Stimulated activated CD8-positive, alpha-beta memory T cell treated with anti-CD3 and anti-CD28 coated beads, Interleukin-15, amount 100 ng/mL, for 24 hours (primary cell): ENCODE data around the gene SHC4.
"Not testable (repeated sequence)": the region's sequence is repeated elsewhere in the genome, so short reads cannot be mapped to it uniquely, and the experiment has no call there.

Source experiments
- DNase-seq: peaks from one replicate; pipeline ENCODE4 v3.0.0-alpha.2; 2020; ENCODE audit warnings: low read depth

Gene SHC4

DNA sequence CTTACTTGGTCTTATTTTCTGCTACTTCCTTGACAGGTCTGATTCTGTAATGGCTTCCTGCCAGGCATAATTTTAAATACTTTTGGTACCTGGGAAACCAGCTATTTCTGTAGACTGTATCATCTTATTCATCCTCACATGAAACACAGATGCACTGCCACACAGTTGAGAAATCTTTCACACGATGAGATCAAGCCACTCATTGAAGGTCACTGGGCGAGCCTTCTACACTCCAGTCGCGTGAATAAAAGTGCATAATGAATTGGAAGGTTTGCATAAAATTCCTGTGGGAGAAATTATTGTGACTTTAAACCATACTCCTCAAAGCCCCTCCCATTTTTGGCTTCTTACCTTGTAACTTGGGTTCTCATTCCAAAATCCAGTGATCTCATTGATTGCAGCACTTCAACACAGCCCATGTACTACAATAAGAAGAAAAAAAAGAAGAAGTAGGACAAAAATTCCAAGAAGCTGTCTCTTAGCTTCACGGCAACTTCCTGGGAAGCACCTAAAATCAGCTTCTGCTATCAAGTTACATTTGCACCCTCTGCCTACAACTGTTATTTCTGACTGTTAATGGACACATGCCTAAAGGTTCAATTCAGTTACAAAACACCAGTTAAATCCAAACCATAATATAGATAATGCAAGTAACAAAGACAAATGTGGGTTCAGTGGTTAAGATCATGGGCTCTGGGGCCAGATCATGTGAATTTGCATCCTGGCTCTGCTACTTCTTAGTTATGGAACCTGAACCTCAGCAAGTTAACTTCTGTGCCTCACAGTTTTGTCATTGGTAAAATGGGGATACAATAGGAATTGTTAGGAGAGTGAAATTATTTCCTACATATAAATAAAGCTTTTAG lies 39.0 kb downstream of the SHC4 start:
- no peak for DNase-seq

DNA sequence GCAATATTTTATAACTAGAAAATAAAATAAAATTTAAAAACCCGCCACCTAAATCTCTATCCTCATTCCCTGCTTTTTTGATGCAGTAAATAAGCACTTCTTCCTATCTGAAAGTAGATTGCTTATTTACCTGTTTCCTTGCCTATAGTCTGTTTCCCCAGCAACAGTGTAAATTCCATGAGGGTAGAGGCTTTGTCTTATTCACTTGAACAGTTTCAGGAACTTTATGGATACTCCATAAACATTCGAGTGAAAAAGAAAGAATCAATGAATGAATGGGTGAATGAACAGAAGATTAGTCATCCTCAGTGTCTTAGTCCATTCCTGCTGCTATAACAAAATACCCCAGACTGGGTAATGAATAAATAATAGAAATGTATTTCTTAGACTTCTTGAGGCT lies 41.7 kb downstream of the SHC4 start:
- no peak for DNase-seq

DNA sequence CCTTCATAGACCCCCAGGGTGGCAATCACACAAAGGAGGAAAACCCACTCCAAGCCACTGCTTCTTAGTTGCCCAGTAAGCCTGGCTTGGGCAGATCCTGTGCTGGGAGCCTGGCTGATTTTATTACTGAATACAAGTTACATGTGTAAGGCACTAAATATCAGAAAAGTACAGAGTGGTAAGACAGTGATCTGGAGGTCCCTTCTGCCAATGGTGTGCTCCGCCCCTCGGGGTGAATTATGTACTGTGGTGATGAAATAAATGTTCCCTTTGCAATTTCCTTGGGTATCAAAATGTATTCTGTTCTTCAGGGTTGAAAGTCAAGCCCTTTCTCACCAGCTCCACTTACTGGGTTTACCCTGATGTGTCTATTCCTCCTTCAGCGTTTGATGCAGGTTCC lies 47.0 kb downstream of the SHC4 start:
- no peak for DNase-seq

DNA sequence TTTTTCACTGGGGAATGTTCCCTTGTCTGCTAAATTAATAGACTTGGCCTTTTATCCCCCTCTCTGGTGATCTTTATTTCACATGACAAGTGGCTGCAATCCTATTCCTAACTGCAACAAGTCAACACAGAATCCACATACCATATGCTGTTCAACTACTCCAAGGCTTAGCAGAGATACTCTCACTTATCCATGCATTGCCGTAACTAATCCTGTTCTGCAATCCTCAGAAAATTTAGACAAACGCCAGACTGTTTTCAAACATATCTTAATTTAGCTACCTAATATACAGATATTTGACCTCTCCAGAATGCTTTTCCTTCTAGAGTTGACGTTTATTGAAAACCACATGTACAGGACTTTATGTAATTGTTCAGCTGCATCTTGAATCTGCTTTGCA lies 47.9 kb downstream of the SHC4 start:
- no peak for DNase-seq

DNA sequence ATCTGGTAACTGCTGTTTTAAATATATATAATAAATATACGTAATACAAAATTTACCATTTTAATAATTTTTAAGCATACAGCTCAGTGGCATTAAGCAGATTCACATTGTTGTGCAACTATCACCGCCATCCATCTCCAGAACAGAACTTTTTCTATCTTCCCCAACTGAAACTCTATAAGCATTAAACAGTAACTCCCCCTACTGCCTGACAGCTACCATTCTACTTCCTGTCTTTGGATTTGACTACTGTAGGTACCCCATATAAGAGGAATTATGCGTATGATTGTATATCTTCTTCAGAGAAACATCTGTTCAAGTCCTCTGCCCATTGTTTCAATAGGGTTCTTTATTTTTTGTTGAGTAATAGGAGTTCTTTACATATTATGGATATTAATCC lies 49.0 kb downstream of the SHC4 start:
- no peak for DNase-seq

DNA sequence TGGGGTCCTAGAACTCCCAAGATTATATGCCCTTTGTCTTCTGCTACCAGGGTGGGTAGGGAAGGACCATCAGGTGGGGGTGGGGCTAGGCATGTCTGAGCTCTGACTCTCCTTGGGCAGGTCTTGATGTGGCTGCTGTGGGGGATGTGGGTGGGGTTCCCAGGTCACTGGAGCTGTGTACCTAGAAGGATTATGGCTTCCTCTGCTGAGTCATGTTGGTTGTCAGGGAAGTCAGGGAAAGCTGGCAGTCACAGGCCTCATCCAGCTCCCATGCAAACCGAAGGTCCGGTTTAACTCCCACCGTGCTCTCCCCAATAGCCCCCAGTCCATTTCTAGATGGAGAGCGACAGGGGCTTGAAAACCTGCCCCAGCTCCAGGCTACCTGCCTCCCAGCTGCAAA lies 50.6 kb downstream of the SHC4 start:
- DNase-seq = no peak

DNA sequence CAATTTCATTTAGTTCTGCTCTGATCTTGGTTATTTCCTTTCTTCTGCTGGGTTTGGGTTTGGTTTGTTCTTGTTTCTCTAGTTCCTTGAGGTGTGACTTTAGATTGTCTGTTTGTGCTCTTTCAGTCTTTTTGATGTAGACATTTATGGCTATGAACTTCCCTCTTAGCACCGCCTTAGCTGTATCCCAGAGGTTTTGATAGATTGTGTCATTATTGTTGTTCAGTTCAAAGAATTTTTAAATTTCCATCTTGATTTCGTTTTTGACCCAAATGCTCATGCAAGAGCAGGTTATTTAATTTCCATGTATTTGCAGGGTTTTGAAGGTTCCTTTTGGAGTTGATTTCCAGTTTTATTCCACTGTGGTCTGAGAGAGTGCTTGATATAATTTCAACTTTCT lies 53.2 kb downstream of the SHC4 start:
- not testable (repeated sequence) for DNase-seq

DNA sequence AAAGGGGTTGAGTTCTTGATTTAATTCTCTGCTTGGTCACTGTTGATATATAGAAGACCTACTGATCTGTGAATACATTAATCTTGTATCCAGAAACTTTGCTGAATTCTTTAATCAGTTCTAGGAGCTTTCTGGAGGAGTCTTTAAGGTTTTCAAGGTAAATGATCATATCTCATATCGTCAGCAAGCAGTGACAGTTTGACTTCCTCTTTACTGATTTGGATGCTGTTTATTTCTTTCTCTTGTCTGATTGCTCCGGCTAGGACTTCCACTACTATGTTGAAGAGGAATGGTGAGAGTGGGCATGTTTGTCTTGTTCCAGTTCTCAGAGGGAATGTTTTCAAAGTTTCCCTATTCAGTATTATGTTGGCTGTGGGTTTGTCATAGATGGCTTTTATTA lies 54.4 kb downstream of the SHC4 start:
- not testable (repeated sequence) for DNase-seq

DNA sequence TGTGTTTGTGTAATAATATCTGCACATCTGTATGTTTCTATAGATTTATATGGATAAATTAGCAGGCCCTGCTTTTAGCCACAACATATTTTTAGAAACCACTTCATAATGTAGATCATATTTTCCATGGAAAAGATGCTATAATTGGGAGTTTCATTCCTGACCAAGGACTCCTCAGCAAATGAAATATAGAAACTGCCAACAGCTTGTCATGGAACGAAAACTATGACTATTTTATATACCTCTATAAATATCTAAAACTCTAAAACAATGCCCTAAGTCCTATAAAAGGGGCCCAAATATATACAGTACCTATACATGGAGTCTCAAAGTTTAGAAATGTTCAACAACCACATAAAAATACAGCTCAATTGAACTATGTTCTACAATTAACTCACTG lies 57.9 kb downstream of the SHC4 start:
- no peak for DNase-seq

DNA sequence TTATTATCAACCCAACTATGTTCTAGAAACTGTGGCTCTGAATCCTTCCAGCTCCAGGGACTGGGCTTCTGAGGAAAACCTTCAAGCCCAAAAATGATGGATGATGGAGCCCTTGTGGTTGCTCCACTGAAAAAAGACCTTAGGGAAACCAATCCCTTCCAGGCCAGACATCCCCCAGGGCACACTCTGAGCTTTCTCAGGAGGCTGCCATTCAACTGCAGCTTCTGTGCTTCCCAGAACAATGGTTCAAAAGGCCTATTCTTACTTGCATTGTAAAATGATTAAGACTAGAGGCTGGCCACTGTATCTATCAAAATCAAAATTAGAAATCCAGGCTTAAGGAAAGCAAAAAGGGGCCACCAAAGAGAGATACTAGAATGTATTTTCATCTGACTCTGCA lies 58.5 kb downstream of the SHC4 start:
- no peak for DNase-seq

DNA sequence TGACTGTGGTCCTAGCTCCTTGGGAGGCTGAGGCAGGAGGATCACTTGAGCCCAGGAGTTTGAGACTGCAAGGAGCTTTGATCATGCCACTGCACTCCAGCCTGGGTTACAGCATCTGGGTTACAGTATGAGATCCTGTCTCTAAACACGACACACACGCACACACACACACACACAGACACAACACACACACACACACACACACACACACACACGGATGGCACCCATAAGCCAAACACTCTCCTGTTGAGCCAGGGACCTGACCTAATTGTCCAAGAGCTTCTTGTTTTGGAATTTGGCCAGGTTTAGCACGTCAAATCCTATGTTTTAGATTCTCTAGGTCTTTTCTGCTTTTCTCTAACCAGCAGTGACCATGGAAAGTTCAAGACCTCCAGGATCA lies 59.0 kb downstream of the SHC4 start:
- no peak for DNase-seq

DNA sequence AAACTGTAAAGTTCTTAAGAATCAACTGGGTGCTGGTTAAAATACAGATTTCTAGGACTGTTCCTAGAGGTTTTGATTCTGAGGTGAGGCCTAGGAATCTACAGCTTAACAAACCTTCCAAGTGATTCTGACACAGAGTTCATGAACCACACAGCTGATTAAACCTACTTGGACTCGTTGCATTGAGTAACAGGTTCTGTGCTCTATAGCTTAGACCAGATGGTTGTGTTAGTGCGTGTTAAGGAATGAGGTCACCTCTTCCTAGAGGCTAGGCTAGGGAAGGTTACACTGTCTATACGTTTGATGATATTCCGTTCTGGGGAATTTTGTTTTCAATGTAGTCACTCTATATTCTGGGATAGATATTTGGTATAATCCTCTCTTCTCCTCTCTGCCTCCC lies 63.9 kb downstream of the SHC4 start:
- DNase-seq = no peak

DNA sequence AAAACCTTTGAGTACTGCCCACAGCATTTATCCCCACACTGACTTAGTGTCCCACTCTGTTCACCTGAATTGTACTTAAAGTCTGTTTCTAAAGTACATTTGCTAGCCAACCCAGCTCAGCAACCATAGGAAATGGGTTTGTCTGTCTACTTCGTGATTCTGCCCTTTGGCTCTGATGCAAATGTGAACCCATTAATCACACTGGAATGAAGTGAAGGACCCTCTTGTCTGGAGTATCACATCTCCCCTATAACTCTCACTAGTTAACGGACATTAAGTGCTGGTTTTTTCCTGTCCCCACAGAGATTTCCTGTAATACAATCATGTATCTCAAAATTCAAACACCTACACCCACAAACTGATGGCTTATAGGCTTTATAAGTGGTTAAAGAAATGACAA lies 65.3 kb downstream of the SHC4 start:
- DNase-seq = no peak

DNA sequence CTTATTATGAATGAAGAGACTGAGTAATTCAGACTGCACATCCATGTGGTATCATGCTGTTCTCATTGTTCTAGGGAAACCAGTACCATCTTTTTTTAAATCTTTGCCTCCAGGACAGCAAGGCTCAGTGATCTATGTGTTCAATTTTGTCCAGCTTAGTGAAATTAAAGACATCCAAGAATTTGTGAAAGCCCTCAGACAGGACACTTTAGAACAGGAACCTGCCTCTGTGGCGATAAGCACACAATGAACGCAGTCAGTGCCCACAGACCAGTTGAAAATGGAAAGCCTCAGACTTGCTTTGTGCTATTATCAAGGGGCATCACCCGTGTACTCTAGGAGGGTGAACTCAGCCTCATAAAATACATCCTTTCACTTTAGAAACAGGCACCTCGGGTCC lies 65.7 kb downstream of the SHC4 start:
- no peak for DNase-seq

DNA sequence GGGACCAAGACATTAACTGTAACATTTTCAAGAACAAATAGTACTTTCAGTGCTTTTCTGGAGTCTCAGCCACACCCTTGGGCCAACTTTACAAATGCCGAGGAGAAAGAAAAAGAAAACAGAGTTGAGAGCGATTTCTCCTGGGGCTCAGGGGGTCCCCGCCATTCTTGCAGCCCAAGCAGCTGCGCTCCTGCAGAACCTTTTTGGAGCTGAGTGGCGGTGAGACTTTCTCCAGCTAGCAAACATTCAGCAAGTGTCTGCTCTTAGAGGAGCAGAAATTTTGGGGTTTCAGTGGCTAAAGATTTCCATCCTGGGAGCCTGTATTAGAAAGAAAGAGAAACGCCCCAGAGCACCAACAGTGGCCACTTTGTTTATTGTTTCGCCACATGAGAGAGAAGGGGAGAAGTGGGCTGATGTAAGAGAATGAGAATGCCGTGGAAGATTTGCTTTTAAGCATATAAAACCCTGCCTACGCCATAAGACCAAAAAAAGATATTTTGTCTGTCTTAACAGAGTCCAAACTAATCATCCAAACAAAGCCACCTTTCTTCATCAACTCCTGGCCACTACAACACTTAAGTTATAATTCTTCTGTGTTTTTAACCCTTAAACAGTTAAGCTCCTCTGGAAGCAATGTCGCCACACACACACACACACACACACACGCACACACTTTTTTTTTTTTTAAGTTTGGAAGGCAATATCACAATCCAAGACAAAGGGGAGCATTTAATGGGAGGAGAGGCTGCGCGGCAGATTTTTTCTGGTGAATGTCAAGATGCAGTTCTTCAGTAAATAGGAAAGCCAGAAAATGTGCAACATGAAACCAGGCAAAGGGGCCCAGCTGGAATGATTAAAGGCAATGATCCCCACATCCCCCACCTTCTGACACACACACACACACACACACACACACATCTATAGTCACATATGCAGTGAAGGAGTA lies 66.6 kb downstream of the SHC4 start:
- DNase-seq = no peak

DNA sequence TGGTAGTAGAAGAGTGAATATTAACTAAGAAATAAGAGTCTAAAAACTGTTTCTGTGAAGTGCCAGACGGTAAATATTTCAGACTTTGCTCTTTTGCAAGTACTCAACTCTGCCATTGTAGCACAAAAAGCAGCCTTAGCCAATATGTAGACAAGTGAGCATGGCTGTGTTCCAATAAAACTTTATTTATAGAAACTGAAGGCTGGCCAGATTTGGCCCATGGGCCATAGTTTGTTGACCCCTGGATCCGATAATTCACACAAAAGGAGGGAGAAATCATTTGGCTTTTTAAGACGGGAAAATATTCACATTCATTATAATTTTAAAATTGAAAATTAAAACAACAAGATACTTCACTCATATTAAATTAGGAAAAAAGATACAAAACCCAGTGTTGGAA lies 70.4 kb downstream of the SHC4 start:
- DNase-seq = no peak

DNA sequence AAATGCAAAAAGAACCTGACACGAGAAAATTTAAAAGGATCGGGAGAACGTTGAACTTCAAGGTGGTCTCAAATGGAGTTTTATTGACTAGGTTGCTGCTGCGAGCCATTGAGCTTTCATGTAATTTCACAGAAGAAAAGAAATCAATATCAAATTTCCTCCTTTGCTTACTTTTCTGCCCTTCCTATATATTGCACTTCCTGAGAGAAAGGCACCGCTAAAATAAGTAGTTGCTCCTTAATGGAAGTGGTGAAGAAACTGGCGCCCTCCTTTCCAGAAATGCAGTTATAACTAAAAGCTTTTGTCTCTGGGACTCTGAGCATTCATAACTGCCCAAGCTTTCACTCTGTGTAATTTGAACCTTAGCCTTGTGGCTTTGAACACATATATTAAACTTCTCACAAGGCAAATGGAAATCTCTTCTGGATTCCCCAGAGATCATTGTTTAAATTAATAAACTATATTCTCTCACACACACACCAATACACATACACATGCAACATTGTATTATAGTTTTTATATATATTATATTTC lies 72.4 kb downstream of the SHC4 start:
- no peak for DNase-seq

DNA sequence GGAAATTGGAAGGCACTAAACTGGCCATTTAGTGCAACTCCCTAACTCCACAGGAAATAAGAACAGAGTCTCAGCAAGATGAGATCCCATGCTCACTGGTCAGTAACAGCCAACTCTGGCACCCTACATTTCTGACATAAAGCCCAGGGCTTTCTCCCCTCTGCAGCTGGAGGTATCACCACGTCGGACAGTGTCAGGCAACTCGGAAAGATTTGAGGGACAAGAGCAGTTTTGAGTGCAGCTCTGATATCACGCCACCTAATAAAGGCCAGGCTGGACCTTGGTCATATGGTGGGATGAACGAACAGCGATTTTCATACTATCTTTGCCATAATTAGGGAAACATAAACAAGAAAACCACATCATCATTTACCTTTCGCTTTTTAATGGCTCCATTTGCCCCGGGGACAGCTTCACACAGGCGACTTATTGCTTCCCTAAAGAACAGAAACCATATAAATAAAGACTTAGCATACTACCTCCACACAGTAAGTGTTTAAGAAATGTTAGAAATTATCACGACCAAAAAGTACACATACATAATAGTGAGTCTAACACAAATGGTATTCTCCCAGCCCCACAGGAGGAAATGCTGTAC lies 73.2 kb downstream of the SHC4 start:
- no peak for DNase-seq

DNA sequence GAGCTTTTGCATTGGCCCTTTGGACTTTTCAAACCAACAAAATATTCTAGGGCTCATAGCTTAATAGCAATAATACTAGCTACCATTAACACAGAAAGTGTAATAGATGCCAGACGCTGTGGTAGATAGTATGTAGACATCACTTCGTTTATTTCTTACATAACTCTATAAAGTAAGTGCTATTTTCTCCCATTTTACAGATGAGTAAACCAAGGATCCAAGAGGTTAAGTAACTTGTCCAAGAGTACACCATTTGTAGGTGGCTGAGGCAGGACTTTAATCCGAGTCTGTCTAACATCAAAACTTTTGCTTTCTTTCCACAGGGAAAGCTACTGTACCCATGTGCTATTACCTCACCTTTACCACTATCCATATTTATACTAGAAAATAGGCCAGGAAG lies 73.8 kb downstream of the SHC4 start:
- DNase-seq = no peak

DNA sequence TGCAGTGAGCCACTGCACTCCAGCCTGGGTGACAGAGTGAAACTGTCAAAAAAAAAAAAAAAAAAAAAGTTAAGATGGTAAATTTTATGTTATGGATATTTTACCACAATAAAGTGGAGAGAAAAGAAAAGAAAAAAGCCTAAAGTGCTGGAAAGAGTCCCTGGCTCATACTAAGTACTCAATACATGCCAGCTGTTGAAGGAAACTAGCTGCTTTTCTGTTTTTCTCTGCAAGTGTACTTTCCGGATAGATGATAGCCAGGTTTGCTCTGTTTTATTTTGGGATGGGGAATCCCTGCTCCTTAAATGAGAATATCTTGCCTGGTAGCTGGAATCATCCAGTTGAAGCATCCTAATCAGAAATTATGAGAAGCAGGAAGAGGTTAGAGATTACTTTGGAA lies 74.9 kb downstream of the SHC4 start:
- DNase-seq = no peak

DNA sequence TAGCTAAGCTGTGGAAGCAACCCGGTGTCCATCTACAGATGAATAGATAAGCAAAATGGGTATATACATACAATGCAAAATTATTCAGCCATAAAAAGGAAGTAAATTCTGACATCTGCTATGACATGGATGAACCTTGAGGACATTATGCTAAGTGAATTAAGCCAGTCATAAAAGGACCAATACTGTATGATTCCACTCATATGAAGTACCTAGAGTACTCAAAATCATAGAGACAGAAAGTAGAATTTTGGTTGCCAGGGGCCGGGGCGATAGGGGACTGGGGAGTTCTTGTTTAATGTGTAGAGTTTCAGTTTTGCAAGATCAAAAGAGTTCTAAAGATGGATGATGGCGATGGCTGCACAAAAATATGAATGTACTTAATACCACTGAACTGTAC lies 75.5 kb downstream of the SHC4 start:
- DNase-seq = no peak

DNA sequence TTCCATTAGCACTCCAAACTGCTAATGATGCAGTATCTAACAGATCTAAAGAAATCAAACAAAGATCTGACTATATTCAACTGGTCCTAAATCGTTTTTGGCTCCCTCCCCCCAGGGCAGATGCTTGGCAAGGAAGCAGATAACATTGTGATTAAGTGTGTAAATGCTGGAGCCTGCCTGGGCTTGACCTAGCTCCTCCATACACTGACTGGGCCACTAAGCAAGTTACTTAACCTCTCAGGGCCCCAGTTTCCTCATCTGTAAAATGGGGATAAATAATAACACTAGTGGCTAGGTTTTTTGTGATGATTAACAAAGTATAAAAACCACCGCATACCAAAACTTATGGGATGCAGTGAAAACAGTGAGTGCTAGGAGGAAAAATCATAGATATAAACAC lies 76.6 kb downstream of the SHC4 start:
- DNase-seq = no peak

DNA sequence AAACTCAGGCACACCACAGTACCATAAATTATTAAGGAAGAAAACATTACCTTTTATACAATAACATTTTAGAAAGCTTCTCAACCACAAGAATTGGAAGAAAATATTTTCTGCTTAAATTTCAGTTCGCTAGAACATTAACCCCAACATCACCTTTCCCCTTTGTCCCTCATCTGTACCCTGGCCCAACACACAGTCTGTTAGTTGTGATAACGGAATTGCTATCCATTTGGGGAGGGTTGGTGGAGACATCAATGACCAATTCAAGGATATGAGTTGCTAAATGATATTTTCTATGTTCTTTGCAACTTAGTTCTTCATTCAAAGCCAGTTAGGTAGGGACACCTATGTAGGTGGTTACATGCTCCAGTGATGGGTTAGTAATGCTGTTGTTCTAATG lies 80.0 kb downstream of the SHC4 start:
- DNase-seq = no peak
